Adrenal gland (tissue), 5 donors: ENCODE measurements around the gene COX10.

Experiments used
- CTCF ChIP-seq, 6 experiments: fragments of 450-650 bp in 4 of 6; fragments of 200-600 bp in 2 of 6; sonication (generic) in 1 of 6; IDR thresholded peaks; 1 replicate in 5 of 6; 2 replicates in 1 of 6; pipeline versions ENCODE4 v1.5.1 to v1.8.0; 2016 to 2021; ENCODE audit warnings: antibody characterized with exemption in 6 of 6, mild to moderate bottlenecking in 2 of 6, moderate library complexity in 1 of 6
- POLR2A ChIP-seq, 2 donors: fragments of 450-650 bp; IDR thresholded peaks; one replicate each; pipeline ENCODE4 v1.6.1; 2017; ENCODE audit warnings: antibody characterized with exemption in 2 of 2, mild to moderate bottlenecking in 2 of 2, moderate library complexity in 1 of 2
- donor health status: DM: no; HTN: no; CAD: no.

DNA sequence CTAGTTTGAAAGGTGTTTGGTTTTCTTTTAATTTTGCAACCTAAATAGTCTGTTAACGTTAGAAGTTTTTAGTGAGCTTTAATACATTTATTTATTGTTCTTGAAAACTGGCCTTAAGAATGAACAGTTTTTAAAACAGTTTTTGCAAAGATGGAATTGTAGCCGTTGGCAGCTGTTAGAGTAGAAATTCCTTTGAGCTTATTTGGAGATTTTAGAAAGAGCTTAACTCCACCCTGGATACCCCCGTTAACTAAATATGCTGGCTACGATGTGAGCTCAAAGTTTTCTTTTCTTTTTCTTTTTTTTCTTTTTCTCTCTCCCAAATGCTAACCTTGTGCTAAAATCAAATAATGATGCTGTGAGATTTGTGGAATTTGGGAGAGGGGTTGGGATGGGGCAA is 75.2 kb downstream of the COX10 start:
- TF ChIP-seq CTCF (IDR thresholded peaks at IDR 0.05) = no peak
- no peak for TF ChIP-seq POLR2A (IDR thresholded peaks at IDR 0.05)
